ENCODE measurements around the gene CMTM7.

DNA sequence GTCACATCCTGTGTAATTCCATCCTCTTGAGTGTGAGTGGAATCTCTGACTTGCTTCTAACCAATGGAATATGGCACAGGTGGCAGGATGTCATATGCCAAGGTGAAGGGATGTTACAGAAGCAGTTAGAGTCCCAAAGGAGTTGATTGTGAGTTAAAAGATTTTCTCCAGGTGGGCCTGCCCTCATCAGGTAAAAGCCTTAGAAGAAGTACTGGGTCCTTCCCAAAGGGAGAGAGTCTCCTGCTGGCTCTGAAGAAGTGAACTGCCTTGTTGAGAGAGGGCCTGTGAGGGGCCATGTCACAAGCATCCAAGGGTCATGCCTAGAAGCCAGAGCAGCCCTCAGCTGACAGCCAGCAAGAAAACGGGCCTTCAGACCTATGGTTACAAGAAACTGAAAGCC, 13.1 kb downstream of the CMTM7 start:
- TF ChIP-seq, protein P1, sequence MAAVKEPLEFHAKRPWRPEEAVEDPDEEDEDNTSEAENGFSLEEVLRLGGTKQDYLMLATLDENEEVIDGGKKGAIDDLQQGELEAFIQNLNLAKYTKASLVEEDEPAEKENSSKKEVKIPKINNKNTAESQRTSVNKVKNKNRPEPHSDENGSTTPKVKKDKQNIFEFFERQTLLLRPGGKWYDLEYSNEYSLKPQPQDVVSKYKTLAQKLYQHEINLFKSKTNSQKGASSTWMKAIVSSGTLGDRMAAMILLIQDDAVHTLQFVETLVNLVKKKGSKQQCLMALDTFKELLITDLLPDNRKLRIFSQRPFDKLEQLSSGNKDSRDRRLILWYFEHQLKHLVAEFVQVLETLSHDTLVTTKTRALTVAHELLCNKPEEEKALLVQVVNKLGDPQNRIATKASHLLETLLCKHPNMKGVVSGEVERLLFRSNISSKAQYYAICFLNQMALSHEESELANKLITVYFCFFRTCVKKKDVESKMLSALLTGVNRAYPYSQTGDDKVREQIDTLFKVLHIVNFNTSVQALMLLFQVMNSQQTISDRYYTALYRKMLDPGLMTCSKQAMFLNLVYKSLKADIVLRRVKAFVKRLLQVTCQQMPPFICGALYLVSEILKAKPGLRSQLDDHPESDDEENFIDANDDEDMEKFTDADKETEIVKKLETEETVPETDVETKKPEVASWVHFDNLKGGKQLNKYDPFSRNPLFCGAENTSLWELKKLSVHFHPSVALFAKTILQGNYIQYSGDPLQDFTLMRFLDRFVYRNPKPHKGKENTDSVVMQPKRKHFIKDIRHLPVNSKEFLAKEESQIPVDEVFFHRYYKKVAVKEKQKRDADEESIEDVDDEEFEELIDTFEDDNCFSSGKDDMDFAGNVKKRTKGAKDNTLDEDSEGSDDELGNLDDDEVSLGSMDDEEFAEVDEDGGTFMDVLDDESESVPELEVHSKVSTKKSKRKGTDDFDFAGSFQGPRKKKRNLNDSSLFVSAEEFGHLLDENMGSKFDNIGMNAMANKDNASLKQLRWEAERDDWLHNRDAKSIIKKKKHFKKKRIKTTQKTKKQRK (IDR thresholded peaks at IDR 0.05; ENCODE audit: borderline replicate concordance, low read depth, low read length): no peak
- TF ChIP-seq, protein P2, sequence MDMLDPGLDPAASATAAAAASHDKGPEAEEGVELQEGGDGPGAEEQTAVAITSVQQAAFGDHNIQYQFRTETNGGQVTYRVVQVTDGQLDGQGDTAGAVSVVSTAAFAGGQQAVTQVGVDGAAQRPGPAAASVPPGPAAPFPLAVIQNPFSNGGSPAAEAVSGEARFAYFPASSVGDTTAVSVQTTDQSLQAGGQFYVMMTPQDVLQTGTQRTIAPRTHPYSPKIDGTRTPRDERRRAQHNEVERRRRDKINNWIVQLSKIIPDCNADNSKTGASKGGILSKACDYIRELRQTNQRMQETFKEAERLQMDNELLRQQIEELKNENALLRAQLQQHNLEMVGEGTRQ (CRISPR knock-in tag; IDR thresholded peaks at IDR 0.05): no peak
- TF ChIP-seq EZH2 (IDR thresholded peaks at IDR 0.05; ENCODE audit: borderline replicate concordance, low read depth, low read length): no peak
- TF ChIP-seq JUND (IDR thresholded peaks at IDR 0.05; ENCODE audit: borderline replicate concordance, low read depth, low read length): no peak
- TF ChIP-seq JUND (tag; IDR thresholded peaks at IDR 0.05; ENCODE audit: borderline replicate concordance, low read depth, low read length): no peak

Measured in K562 (cell line).